HG02759 (cell line): ENCODE results near the gene FAM83G.
"Not testable (repeated sequence)": the region's sequence is repeated elsewhere in the genome, so short reads cannot be mapped to it uniquely, and the experiment has no call there.

Experiments used
- ATAC-seq: cut with Tn5 transposase; IDR thresholded peaks from one replicate; pipeline ENCODE4 v1.9.1; 2021; ENCODE audit warnings: mild to moderate bottlenecking, moderate library complexity; ENCODE audit not compliant: unreplicated experiment

FAM83G gene

GRCh38 chr17:18959071-18959844 is 45.3 kb downstream of the FAM83G start:
- ATAC-seq, result no peak

- no peak for ATAC-seq
Observed at GRCh38 chr17:18958611-18959010, 46.0 kb downstream of the FAM83G start.

- ATAC-seq, result no peak
Observed at GRCh38 chr17:18957831-18958230, 46.7 kb downstream of the FAM83G start.

- ATAC-seq, result no peak
Observed at GRCh38 chr17:18956581-18956980, 48.0 kb downstream of the FAM83G start.

- not testable (repeated sequence) for ATAC-seq
Observed at GRCh38 chr17:18956021-18956420, 48.5 kb downstream of the FAM83G start.

GRCh38 chr17:18955009-18955408 is 49.6 kb downstream of the FAM83G start:
- ATAC-seq, result no peak

GRCh38 chr17:18954321-18954720 is 50.2 kb downstream of the FAM83G start:
- no peak for ATAC-seq

- no peak for ATAC-seq
Observed at GRCh38 chr17:18953231-18953728, 51.3 kb downstream of the FAM83G start.

GRCh38 chr17:18951941-18952842 is 52.4 kb downstream of the FAM83G start, which contains the start of gene SLC5A10:
Gene SLC5A10 (plus strand): TSS chr17:18952165. CDS start chr17:18952206, 41 bp downstream.
- ATAC-seq, result no peak

- ATAC-seq, result no peak
Observed at GRCh38 chr17:18950944-18951905, 53.3 kb downstream of the FAM83G start.

GRCh38 chr17:18950346-18950745 is 54.2 kb downstream of the FAM83G start:
- no peak for ATAC-seq

GRCh38 chr17:18949566-18949965 is 55.0 kb downstream of the FAM83G start:
- no peak for ATAC-seq

- ATAC-seq, result no peak
Observed at GRCh38 chr17:18948476-18949006, 56.0 kb downstream of the FAM83G start.

GRCh38 chr17:18947866-18948265 is 56.7 kb downstream of the FAM83G start:
- ATAC-seq, result no peak

GRCh38 chr17:18946536-18946935 is 58.0 kb downstream of the FAM83G start:
- no peak for ATAC-seq

GRCh38 chr17:18944646-18945045 is 59.9 kb downstream of the FAM83G start:
- no peak for ATAC-seq

- ATAC-seq, result no peak
Observed at GRCh38 chr17:18938692-18939023, 65.9 kb downstream of the FAM83G start.

- no peak for ATAC-seq
Observed at GRCh38 chr17:18937981-18938691, 66.4 kb downstream of the FAM83G start.
